IMR-90 (cell line): ENCODE results near the gene OTOGL.

Experiments used
- CEBPB ChIP-seq: IDR thresholded peaks from 2 replicates; pipeline ENCODE4 v1.6.1; 2012; ENCODE audit warnings: low read depth, low read length, improper control_type of control experiment
- MAFK ChIP-seq: IDR thresholded peaks from 2 replicates; pipeline ENCODE4 v1.6.1; 2012; ENCODE audit warnings: low read depth, low read length, improper control_type of control experiment
- POLR2A ChIP-seq: IDR thresholded peaks from 2 replicates; pipeline ENCODE4 v1.6.1; 2012; ENCODE audit warnings: mild to moderate bottlenecking, low read depth, low read length
- SMC3 ChIP-seq: fragments of 150-350 bp; IDR thresholded peaks from 2 replicates; pipeline ENCODE4 v1.6.1; 2016; ENCODE audit warnings: low read depth, mild to moderate bottlenecking, antibody characterized with exemption, low read length, moderate library complexity
- TF ChIP-seq, protein P1 (sequence below): conservative IDR thresholded peaks from 2 replicates; pipeline ENCODE4 v1.5.1; 2012; ENCODE audit warnings: mild to moderate bottlenecking, low read depth, low read length, improper control_type of control experiment

DNA sequence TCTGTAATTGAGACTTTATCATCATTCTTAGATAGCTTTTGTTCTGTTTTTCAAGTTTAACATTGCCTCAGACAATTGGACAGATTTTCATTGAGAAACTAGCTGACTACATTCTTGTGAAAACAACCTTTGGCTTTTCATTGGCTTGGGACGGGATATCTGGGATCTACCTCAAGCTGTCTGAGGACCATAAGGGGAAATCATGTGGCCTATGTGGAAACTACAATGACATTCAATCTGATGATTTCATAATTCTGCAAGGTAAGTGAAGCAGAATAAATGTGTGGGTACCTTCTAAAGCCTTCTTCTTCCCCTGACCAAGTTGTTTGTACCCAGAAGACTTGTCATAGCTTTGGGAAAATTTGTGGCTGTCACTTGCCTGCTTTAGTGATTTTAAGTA, 133.5 kb downstream of the OTOGL start:
- TF ChIP-seq, protein P1, sequence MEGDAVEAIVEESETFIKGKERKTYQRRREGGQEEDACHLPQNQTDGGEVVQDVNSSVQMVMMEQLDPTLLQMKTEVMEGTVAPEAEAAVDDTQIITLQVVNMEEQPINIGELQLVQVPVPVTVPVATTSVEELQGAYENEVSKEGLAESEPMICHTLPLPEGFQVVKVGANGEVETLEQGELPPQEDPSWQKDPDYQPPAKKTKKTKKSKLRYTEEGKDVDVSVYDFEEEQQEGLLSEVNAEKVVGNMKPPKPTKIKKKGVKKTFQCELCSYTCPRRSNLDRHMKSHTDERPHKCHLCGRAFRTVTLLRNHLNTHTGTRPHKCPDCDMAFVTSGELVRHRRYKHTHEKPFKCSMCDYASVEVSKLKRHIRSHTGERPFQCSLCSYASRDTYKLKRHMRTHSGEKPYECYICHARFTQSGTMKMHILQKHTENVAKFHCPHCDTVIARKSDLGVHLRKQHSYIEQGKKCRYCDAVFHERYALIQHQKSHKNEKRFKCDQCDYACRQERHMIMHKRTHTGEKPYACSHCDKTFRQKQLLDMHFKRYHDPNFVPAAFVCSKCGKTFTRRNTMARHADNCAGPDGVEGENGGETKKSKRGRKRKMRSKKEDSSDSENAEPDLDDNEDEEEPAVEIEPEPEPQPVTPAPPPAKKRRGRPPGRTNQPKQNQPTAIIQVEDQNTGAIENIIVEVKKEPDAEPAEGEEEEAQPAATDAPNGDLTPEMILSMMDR, result no peak
- TF ChIP-seq MAFK, result no peak
- no peak for TF ChIP-seq CEBPB
- no peak for TF ChIP-seq POLR2A
- no peak for TF ChIP-seq SMC3
